B cell (primary cell): ENCODE data around the gene AP1S2. TPM values are rescaled to one million over a fixed set of nuclear protein-coding genes. Genes with fewer than 3 reads are reported as not detected.

Experiments
- ATAC-seq: fragments of 200-7000 bp; cut with Tn5 transposase; one replicate; pipeline ENCODE4 v1.10.0; 2021; ENCODE audit warnings: low read depth, mild to moderate bottlenecking, moderate number of reproducible peaks, moderate library complexity
- CTCF ChIA-PET: fragments of 350-600 bp; sonication (Branson Sonifier 250); formaldehyde crosslinking; loops from one replicate; lab custom pipeline; 2021; ENCODE audit warnings: antibody characterized with exemption, inconsistent platforms; lab: Charles Lee
- POLR2A ChIA-PET: fragments of 350-600 bp; sonication (Branson Sonifier 250); formaldehyde crosslinking; loops from one replicate; lab custom pipeline; 2021; ENCODE audit warnings: antibody characterized with exemption; lab: Charles Lee
- DNase-seq: peaks from one replicate; pipeline ENCODE4 v3.0.0; 2013
- H2AFZ ChIP-seq: 2 replicates; pipeline ENCODE4 v1.6.1; 2012; ENCODE audit warnings: mild to moderate bottlenecking, low read depth, low read length; ENCODE audit not compliant: insufficient read depth, poor library complexity, severe bottlenecking
- H3K27ac ChIP-seq, 2 donors: 1 replicate in 1 of 2; 2 replicates in 1 of 2; pipeline ENCODE4 v1.5.1; 2012 to 2013; ENCODE audit warnings: low read length in 2 of 2, mild to moderate bottlenecking in 2 of 2, moderate library complexity in 1 of 2
- H3K27me3 ChIP-seq, 4 experiments: fragments of 200-600 bp in 1 of 4; sonication (generic) in 1 of 4; replicated peaks in 1 of 4; 1 replicate in 2 of 4; 2 replicates in 2 of 4; pipeline versions ENCODE4 v1.6.1 to v1.7.0; 2013 to 2016; ENCODE audit warnings: low read length in 3 of 4, mild to moderate bottlenecking in 2 of 4, mixed read lengths in 1 of 4, moderate library complexity in 1 of 4; ENCODE audit not compliant: insufficient read depth in 4 of 4, control insufficient read depth in 3 of 4; ENCODE audit errors: control extremely low read depth in 1 of 4
- H3K36me3 ChIP-seq, 2 experiments: replicated peaks in 1 of 2; 1 replicate in 1 of 2; 2 replicates in 1 of 2; pipeline versions ENCODE4 v1.6.1 to v1.7.1; 2013; ENCODE audit warnings: low read length in 1 of 2; ENCODE audit not compliant: insufficient read depth in 2 of 2, control insufficient read depth in 1 of 2; ENCODE audit errors: control extremely low read depth in 1 of 2, extremely low read depth in 1 of 2
- H3K4me1 ChIP-seq, 2 donors: fragments of 200-600 bp in 1 of 2; sonication (generic) in 1 of 2; 1 replicate in 1 of 2; 2 replicates in 1 of 2; pipeline versions ENCODE4 v1.5.1 to v1.6.1; 2013 to 2017; ENCODE audit warnings: low read length in 2 of 2; ENCODE audit not compliant: control insufficient read depth in 2 of 2, insufficient read depth in 2 of 2
- H3K4me2 ChIP-seq: replicated peaks from 2 replicates; pipeline ENCODE3; 2012; ENCODE audit warnings: mild to moderate bottlenecking, low read depth, low read length; ENCODE audit not compliant: poor library complexity, severe bottlenecking
- H3K4me3 ChIP-seq, 5 experiments: fragments of 200-600 bp in 1 of 5; sonication (generic) in 1 of 5; 1 replicate in 3 of 5; 2 replicates in 2 of 5; pipeline versions ENCODE4 v1.5.1 to v1.7.0; 2011 to 2016; ENCODE audit warnings: low read length in 4 of 5, mild to moderate bottlenecking in 4 of 5, low read depth in 2 of 5, control low read depth in 1 of 5, moderate library complexity in 1 of 5; ENCODE audit not compliant: insufficient read depth in 1 of 5; ENCODE audit errors: control extremely low read depth in 1 of 5, extremely low read depth in 1 of 5
- H3K79me2 ChIP-seq: fragments of 200-600 bp; sonication (generic); one replicate; pipeline ENCODE4 v1.6.0; 2016; ENCODE audit warnings: low read length; ENCODE audit not compliant: control insufficient read depth, insufficient read depth
- H3K9ac ChIP-seq: fragments of 200-600 bp; sonication (generic); 2 replicates; pipeline ENCODE4 v1.6.1; 2017; ENCODE audit warnings: mild to moderate bottlenecking, low read length, moderate library complexity
- H3K9me3 ChIP-seq, 3 donors: one replicate each; pipeline versions ENCODE4 v1.6.1 to v1.7.1; 2013; ENCODE audit warnings: low read length in 2 of 3; ENCODE audit not compliant: control insufficient read depth in 2 of 3, insufficient read depth in 1 of 3; ENCODE audit errors: control extremely low read depth in 1 of 3
- H4K20me1 ChIP-seq: 2 replicates; pipeline ENCODE4 v1.6.0; 2012; ENCODE audit warnings: mild to moderate bottlenecking, low read length; ENCODE audit not compliant: insufficient read depth, control insufficient read depth, poor library complexity, severe bottlenecking
- H3K27ac Mint-ChIP-seq: one replicate; pipeline ENCODE4 v1.8.0; 2021; ENCODE audit warnings: mixed read lengths
- H3K27me3 Mint-ChIP-seq: one replicate; pipeline ENCODE4 v1.8.0; 2021; ENCODE audit warnings: mixed read lengths
- H3K4me1 Mint-ChIP-seq: one replicate; pipeline ENCODE4 v1.8.0; 2021; ENCODE audit warnings: mixed read lengths
- H3K4me3 Mint-ChIP-seq: one replicate; pipeline ENCODE4 v1.8.0; 2021; ENCODE audit warnings: mixed read lengths
- H3K9me3 Mint-ChIP-seq: one replicate; pipeline ENCODE4 v1.8.0; 2022; ENCODE audit warnings: mixed read lengths; ENCODE audit not compliant: insufficient read depth
- CTCF ChIP-seq: fragments of 200-600 bp; IDR thresholded peaks from one replicate; pipeline ENCODE4 v1.8.0; 2022; ENCODE audit warnings: antibody characterized with exemption, mild to moderate bottlenecking
- EZH2 ChIP-seq: IDR thresholded peaks from 2 replicates; pipeline ENCODE4 v1.6.1; 2012; ENCODE audit warnings: borderline replicate concordance, low read depth, mild to moderate bottlenecking, moderate library complexity, low read length; ENCODE audit not compliant: insufficient read depth, poor library complexity, severe bottlenecking
- WGBS: methylation state at CpG from one replicate; pipeline ENCODE4 v1.1.5; 2013; ENCODE audit warnings: missing lambda C conversion rate; ENCODE audit not compliant: insufficient coverage; 5-methylcytosine and 5-hydroxymethylcytosine counted together
- intact Hi-C: fragments of 100-400 bp; cut with micrococcal nuclease; formaldehyde crosslinking; loops from one replicate; pipeline ENCODE4 v1.10.0; 2022
- polyA plus RNA-seq: library from polyadenylated mRNA; depleted of rRNA; stranded (reverse); fragments of >200 nt; gene quantifications from 2 replicates; pipeline ENCODE4 v1.2.3, GENCODE V29; 2012
- total RNA-seq, 2 donors: library from RNA; stranded (reverse); fragments of 120-200 nt in 1 of 2; gene quantifications; 1 replicate in 1 of 2; 2 replicates in 1 of 2; pipeline versions ENCODE4 v1.2.3 to v1.2.4, GENCODE V29; 2013 to 2022

The AP1S2 gene
- total and polyA plus RNA-seq, 2 donors (not counting 1 experiment from before 2014, with no cell fraction given), result 23.9 to 37.8 TPM

- DNase-seq (peak; percentile 40), ATAC-seq (no peak)
- ChIA-PET POLR2A (interaction anchor here (1.0 to 1.5 kb wide), 7 partner anchors 48 to 118 kb away, joined by 3 to 13 read pairs (median 4); partner anchors contain the start of gene CA5B), CTCF (interaction anchor here (0.7 to 1.6 kb wide), 7 partner anchors 47 to 265 kb away, joined by 3 to 5 read pairs (median 4); no protein-coding TSS in a partner anchor)
- Histone ChIP-seq H3K4me2 (peak overlapping the region; percentile 90), H3K79me2 (peaks cover 18% of the 10 kb centered on the region), H3K4me1 (peaks cover 18 to 25% of the 10 kb centered on the region in 2 donors), H3K4me3 (peak overlapping the region; percentile 66 to 79 (median 78)), H3K27ac (peak overlapping the region; percentile 94 to 97), H4K20me1 (no peaks in the 10 kb centered on the region), H3K9me3 (no peaks in the 10 kb centered on the region), H2AFZ (peak overlapping the region; percentile 84), H3K27me3 (no peaks in the 10 kb centered on the region), H3K36me3 (peaks cover 0 to 4% of the 10 kb centered on the region in 2 experiments), H3K9ac (peak overlapping the region; percentile 80)
- peak overlapping the region; percentile 97 for H3K4me3 Mint-ChIP-seq
- peak overlapping the region; percentile 99 for H3K27ac Mint-ChIP-seq
- H3K4me1 Mint-ChIP-seq, result peaks cover 30% of the 10 kb centered on the region
- TF ChIP-seq EZH2, result no peak
- TF ChIP-seq CTCF, result no peak
- H3K27me3 Mint-ChIP-seq, result no peaks in the 10 kb centered on the region
- 0% methylated on average over 6 of the region's 16 CpGs for WGBS
- no peaks in the 10 kb centered on the region for H3K9me3 Mint-ChIP-seq
- intact Hi-C loops, result loop anchor here (1.0 to 10.0 kb wide), 7 partner anchors 48 to 981 kb away; partner anchors contain the start of genes CA5B, FANCB, MOSPD2 and PIGA
Observed at GRCh38 chrX:15855568-15856221, 1.1 kb upstream of the AP1S2 start.
